NCI-H2029 treated with DMSO at 0.1 percent for 48 hours (cell line): ENCODE measurements around the gene RRP8.

Experiments
- DNase-seq: peaks from one replicate; lab custom pipeline; 2025; lab: John Stamatoyannopoulos, UW

Gene RRP8

GRCh38 chr11:6603287-6604080, at the start of gene RRP8, which contains the start of gene ILK:
TSS of gene RRP8 (minus strand) at chr11:6603616. CDS start at chr11:6603502, 114 bp downstream.
TSS of gene ILK (plus strand) at chr11:6603774. CDS start at chr11:6604272, 498 bp downstream.
- DNase-seq = peak; percentile 70

GRCh38 chr11:6653097-6653496, 49.7 kb upstream of the RRP8 start:
- DNase-seq = no peak

GRCh38 chr11:6652182-6652581, 48.8 kb upstream of the RRP8 start:
- DNase-seq = no peak

GRCh38 chr11:6650980-6651379, 47.6 kb upstream of the RRP8 start:
- DNase-seq = no peak

DNA sequence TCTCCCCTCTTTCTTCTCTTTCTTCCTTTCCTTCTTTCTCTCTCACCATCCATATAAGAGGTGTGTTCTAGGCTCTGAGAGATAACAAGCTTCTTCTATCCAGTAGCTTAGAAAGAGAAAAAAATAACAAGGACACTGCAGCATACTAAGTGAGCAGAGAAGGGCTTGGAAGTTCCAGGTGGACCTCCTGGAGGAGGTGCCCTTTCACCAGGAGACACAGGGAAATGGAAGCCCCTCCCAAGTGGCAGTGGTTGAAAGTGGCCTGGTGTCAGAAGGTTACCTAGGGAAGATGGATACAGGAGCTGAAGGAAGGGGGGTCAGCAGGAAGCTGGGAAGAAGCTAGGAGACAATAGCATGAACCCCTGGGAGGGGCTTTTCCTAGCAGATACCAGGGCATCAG, 46.7 kb upstream of the RRP8 start:
- DNase-seq = no peak

GRCh38 chr11:6648501-6648900, 45.1 kb upstream of the RRP8 start:
- no peak for DNase-seq

GRCh38 chr11:6647836-6648235, 44.4 kb upstream of the RRP8 start:
- DNase-seq = no peak

- DNase-seq = no peak
Observed at GRCh38 chr11:6646918-6647679, 43.7 kb upstream of the RRP8 start.

DNA sequence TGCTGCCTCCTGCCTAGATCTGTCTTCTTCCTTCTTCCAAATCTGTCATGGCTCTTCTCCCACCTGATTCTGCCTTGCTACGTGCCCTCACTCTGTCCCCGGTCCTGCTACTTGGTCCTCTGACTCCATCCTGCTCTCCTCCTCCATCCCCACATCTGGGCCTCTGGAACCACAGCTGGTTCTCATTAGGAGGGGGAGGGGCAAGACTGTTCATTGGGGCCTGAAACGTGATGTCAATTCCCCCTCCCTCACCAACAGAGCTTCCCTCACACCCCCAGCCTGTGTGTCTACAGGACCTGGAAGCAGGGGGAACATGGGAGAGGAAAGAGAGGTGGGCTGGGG, 43.1 kb upstream of the RRP8 start:
- DNase-seq = no peak

GRCh38 chr11:6646071-6646470, 42.7 kb upstream of the RRP8 start:
- no peak for DNase-seq

- DNase-seq = no peak
Observed at GRCh38 chr11:6642957-6643356, 39.5 kb upstream of the RRP8 start.

- no peak for DNase-seq
Observed at GRCh38 chr11:6640985-6641701, 37.7 kb upstream of the RRP8 start.

- no peak for DNase-seq
Observed at GRCh38 chr11:6640036-6640984, 36.9 kb upstream of the RRP8 start.

DNA sequence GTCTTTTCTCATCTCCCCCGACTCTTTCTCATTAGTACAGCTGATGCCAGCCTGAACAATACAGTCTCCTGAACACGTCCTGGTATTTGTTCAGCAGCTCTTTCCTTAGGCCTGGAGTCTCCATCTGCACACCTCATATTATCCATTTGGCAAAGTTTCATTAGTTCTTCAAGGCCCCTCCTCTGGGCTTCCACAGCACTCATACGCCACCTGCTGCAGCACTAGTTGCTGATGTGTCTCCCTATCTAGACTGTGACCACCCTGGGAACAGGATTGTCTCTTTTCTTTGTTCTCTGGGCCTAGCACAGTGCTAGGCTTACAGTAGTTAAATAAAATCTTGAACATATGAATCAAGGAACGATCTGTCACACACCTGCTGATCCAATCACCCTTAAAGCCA, 35.0 kb upstream of the RRP8 start:
- peak; percentile 30 for DNase-seq

DNA sequence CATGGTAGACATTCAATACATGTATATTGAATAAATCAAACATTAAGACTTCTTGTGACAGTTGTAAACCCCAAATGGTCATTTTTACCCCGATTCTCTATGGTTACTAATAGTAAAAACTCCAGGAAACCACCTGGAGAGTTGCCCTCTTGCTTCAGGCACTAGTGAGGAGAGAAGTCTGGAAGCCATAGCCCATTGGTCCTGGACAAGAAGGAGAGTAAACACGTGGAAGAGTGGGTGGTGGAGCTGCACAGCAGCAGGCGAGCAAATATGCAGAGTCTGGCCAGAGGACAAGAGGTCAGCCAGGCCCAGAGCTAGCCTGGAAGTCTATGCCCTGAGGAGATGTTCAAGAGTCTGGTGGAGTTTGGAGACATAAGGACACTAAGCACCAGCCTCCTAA, 34.5 kb upstream of the RRP8 start:
- DNase-seq = no peak

- no peak for DNase-seq
Observed at GRCh38 chr11:6636480-6636879, 33.1 kb upstream of the RRP8 start.

- no peak for DNase-seq
Observed at GRCh38 chr11:6635082-6635932, 31.9 kb upstream of the RRP8 start.

GRCh38 chr11:6634534-6634933, 31.1 kb upstream of the RRP8 start:
- DNase-seq = no peak

DNA sequence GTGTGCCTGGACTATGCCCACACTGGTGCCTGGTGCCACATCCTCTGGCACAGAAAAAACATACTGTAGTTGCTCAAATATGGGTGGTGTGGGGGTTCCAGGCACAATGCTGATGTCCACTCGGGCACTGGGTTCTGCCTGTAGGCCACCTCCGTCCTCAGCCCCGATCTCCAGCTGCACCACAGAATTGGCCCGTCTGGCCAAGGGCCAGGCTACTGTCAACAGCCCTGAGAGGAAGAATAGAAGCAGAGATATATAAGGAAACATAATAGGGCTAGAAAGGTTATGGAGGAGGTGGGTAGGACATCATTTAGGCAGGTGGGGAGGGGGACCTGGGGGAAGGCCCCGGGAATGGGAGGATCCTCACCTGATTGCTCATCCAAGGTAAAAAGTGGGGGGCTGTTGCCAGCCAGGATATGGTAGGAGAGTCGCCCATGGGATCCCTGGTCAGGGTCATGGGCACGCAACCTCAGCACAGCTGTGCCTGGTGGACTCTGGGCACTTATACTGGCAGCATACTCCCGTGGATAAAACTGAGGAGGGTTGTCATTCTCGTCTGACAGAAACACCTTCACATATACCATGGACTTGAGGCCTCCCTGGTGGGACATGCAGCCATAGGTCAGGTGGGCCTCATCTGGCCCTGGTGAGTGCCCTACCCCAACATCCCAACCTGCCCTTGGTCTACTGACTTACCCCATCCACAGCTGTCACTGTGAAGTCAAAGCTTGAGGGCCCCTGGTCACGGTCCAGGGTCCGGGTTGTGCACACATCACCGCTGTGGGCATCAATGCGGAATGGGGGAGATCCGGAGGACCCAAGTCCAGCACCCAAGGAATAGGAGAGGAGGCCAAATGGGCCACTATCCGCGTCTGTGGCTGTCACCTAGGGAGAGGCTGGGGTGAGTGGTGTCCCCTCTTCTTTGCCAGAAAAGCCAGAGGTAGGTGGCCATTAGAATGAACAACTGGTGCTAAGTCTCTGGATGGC, 30.3 kb upstream of the RRP8 start:
- DNase-seq = no peak
